C1 segment of cervical spinal cord (tissue), 14 donors: ENCODE results near the gene S100A3.
"Not testable (repeated sequence)": the region's sequence is repeated elsewhere in the genome, so short reads cannot be mapped to it uniquely, and the experiment has no call there.

ENCODE experiments used
- DNase-seq, 14 donors: peaks; one replicate each; lab custom pipeline; 2025; lab: John Stamatoyannopoulos, UW

The S100A3 gene

DNA sequence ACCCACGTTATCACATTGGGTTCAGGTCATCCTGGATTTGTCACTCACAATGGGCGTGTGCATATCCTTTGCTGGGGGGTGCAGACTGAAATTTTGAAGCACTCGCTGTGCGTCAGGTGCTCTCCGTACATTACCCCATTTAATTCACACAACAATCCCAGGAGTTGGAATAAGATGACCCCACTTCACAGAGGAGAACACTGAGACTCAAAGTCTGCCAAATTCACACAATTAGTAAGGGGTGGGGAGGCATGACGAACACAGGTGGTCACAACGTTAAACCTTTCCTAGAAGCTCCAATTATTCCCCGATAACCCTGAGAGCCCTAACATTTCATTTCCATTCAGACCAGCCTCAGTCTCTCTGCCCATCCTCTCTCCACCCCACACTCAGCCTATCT is 20.4 kb upstream of the S100A3 start:
- DNase-seq, result no peak

DNA sequence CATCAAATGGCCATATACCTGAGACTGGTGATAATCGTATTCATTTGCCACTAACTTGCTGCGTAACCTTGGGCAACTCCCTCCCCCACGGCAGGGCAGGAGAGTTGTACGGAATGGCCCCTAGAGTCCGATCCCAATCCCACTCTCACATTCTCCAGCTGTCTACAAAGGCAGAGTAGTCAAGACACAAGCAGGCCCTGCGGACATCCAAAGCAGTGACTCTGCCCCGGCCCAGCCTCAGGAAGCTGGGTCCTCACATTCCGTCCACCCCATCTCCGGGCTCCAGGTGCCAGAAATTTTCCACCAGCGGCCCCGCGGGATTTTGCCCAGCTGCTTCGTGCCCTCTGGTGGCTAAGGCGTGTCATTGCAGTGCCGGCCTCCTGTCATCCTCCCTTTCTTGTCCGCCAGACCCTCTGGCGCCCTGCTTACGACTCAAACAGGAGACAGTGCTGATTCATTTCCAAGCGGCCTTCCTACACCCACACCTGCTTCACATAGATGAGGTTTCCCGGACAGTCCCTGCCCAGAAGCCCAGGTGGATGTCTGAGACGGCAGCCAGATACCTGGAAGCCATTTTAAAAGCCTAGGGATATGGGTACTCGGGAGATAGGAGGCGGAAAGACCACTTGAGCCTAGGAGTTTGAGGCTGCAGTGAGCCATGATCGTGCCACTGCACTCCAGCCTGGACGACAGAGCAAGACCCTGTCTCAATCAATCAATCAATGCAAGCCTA is 19.5 kb upstream of the S100A3 start:
- peak in 13 of 14 donors; percentile 24 to 85 (median 73) for DNase-seq

DNA sequence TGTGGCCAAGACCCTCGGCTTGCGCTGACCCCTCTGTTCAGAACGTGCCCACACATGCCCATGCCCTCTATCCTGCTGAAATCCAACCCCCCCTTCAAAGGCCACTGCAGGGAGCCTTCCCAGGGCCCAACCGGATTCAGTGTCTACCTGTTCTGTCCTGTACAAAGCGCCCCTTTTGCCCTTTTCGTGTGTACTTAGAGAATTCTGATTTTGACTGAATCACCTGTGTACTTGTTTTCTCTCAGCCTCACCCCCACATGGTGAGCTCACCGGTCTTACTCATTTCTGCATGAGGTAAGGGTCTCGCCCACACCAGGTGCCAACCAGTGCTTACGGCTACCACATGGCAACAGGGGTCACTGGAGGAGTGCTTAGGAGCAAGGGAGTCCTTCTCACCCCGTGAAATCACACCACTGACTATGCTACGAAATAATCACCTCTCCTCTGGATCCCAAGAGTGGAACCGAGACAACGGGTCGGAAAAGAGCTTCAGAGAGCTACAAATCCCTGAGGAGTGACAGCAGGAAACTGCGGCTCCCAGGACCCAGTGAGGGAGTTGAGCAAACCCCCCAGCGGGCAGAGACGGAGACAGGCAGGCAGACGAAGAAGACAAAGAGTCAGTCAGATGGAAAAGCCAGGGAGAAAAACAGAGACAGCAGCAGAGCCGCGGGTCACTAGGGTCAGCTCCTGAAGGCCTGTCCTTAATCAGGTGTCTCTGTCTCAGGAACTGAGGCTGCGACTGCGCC is 18.7 kb upstream of the S100A3 start:
- DNase-seq, result peak in 1 of 14 donors; percentile 51

DNA sequence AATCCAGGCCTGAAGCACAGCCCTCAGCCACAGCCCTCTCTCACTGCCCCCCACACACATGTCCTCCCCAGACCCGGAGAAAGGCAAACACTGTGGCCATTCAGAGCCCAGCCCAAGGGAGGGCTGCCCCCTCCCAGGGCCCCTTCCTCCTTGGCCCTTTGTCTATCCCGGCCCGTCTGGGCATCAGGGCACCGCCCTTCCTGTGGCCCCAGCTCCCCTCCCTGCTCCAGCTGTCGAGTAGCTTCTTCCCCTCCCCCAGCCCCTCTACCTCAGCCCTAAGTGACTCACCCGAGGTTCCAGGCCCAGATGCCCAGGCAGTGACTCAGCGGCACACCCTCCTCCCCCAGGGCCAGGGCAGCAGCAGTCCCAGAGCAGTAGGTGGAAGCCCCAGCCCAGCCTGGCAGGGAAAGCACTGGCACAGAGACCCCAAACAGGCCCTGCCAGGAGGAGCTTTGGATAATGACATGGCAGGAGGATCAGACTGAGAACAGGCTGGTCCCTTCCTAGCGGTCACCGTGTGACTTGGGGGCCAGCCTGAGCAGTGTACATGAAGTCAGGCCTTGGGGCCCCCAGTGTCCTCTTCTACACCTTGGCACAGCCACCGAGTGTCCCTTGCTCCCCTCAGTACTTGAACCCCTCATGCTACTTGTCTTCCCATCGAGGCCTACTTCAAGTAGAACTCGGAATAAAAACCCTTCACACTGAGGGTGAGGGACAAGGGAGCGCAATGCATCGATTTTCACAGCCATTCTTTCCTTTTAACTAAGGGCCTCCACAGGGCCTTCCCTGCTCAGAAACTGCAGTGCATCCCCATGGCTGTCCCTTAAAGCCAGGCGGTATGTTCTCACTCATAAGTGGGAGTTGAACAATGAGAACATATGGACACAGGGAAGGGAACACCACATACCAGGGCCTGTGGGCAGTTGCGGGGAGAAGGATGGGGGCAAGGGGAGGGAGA is 17.6 kb upstream of the S100A3 start:
- DNase-seq, result peak in 10 of 14 donors; percentile 14 to 93 (median 50)

DNA sequence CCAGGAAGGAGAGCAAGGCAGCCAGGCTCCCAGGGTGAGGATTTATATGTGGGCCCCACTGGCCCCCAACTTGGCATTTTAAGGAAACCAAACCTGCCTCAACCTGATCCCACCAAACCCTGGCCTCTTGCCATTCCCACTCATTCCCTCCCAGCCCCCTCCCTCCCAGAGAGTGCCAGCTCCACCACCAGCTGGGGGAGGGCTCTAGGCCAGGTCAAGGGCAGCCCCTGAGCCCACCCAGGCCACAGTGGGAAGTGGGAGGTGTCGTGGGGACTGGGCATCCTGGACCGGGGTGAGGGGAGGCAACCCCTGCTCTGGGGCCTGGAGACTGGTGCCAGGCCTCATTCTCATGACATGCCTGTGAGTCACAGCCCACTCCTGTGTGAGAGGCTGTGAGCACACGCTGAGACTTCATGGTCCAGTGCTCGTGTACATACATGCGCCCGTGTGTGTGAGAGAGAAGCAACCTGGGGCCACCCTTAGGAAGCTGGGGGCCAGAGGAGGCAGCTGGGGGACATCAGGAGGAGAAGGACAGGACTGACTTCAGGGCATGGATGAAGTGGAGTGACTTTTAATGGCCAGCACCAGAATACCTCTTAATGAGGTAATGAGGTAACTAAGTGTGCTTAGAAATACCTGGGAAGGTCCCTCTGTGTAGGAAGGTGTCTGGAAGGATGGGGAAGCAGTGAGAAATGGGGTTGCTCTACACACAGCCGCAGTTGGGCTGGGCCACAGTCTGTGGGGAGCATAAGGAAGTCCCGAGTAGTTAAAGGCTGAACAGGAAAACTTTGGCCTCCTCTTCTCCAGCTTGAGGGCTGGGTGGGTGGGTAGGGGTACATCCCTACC is 16.7 kb upstream of the S100A3 start, which contains the start of gene S100A2:
Gene S100A2 (minus strand): TSS at position 316 of the 846 bp plus-strand sequence. CDS start 1,967 bp downstream, outside the sequence.
- DNase-seq, result peak in 1 of 14 donors; percentile 30

DNA sequence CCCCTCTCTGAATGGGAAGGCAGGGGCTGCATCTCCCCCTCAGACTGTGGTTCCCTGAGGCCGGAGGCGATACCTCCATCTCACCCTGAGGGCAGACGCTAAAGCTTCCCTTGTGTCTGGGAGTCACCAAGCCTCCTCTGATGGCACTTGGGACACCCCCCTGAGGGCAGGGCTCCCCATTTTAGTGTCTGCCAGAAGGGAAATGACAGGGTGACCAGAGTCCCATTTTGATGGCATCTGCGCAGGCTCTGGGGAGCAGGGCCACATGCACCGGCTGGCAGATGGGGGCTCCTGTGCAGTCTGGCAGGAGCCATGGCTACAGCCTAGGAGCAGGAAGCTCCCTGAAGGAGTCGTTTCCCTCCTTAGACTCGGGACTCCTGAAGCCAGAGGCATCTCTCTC is 14.9 kb upstream of the S100A3 start:
- no peak for DNase-seq

DNA sequence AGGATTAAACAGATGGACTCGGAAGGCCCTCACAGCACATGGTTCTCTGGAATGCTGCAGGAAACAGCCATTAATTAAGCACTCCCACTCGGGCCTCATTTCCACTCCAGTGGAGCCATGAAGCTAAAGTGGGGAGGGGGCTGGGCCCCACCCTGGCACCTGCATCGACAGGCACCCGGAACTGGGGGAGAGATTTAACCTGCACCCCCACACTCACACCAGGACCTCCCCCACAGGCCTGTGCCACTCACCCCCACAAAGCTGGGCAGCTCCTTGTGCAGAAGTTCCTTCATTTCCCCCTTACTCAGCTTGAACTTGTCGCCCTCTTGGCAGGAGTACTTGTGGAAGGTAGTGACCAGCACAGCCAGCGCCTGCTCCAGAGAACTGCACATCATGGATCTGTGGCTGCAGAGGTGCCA is 14.4 kb upstream of the S100A3 start:
- no peak for DNase-seq

DNA sequence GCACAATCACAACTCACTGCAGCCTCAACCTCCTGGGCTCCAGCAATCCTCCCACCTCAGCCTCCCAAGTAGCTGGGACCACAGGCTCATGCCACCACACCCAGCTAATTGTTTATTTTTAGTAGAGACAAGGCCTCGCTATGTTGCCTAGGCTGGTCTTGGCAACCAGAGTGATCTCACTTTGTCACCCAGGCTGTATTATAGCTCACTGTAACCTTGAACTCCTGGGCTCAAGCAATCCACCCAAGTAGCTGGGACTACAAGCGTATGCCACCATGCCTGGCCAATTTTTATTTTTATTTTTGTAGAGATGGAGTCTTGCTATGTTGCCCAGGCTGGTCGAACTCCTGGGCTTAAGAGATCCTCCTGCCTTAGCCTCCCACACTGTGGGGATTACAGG is 13.0 kb upstream of the S100A3 start:
- not testable (repeated sequence) for DNase-seq

DNA sequence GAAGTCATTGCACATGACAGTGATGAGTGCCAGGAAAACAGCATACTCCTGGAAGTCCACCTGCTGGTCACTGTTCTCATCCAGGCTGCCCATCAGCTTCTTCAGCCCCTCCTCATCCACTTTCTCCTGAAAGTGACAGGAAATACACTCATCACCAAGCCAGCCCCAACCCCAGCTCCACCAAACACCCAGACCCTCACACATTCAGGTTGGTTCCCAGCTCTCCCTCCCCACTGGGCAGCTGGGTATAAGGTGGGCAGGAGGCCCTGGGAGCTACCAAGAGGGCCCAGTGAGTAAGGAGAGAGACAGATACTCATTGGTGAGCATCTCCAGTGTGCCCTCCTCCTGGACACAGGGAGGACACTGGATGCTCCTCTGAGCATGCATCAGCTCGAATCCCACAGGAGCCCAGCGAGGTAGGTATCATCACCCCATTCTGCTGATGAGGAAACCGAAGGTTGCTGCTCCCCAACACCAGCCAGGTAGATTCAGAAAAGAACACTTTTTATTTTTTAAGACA is 12.5 kb upstream of the S100A3 start:
- no peak for DNase-seq

DNA sequence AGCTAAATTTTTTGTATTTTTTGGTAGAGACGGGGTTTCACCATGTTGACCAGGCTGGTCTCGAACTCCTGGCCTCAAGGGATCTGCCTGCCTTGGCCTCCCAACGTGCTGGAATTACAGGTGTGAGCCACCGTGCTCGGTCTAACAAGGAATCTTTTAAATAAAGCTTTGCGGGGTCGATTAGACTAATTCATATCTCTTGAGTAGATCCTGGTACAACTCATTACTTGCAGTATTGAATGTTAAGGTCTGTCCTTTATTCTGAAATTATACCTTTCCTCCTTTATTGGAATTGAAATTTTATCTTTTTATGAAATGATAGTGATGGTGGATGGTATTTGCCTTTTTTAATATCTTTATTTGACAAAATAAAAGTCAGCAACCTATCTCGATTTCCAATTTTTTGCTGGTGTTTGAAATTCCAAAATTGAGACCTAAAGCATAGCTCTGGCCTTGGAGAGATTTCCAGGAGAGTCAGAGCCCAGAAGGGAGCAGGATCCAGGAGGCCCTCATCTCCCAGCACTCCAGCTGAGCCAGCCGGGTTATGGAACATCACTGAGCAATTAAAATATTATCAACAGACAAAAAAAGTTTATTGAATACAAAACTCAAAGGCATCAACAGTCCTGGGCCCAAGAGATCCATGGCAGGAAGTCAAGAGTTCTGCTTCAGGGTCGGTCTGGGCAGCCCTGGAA is 11.9 kb upstream of the S100A3 start:
- no peak for DNase-seq

DNA sequence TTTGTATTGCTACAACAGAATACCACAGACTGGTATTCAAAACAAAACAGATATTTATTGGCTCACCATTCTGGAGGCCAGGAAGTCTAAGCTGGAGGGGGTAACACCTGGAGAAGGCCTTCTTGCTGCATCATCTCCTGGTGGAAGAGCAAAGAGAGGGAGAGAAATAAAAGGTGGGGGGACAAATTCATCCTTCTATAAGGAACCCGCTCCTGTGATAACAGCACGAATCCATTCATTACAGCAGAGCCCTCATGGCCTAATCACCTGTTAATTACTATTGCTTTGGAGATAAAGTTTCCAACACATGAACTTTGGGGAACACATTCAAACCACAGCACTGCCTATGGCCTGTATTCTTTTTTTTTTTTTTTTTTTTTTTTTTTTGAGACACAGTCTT is 11.2 kb upstream of the S100A3 start:
- DNase-seq, result no peak

DNA sequence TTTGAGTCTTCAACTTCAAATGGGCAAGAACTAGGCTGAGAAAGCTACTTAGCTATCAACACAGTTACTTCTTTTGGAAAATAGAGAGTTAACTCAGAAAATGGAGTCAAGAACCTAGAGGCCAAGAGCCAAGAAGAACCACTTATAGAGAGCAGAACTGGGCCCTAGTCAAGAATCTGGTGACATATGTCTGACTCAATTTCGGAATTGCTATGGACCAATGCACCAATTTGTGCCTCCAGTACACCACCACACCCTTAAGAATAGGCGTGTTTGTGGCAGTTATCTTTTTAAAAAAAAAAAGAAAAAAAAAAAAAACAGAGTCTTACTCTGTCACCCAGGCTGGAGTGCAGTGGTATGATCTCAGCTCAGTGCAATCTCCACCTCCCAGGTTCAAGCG is 8.8 kb upstream of the S100A3 start:
- DNase-seq, result no peak

DNA sequence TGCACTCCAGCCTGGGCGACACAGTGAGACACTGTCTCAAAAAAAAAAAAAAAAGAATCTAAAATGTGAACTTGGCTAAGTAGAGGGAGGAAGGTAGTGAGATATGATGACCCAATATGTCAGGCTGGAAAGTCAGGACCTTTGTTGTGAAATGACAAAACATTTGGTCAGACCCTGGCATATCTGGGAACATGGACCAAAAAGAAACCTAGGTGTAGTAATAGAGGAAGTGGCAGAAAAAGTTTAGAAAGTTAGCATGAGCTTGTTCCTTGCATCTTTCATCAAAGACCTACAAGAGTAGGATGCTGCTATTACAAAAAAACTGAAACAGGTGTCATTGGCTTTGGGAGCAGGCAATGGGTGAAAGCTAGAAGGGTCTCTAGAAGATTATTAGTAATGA is 7.3 kb upstream of the S100A3 start:
- no peak for DNase-seq

DNA sequence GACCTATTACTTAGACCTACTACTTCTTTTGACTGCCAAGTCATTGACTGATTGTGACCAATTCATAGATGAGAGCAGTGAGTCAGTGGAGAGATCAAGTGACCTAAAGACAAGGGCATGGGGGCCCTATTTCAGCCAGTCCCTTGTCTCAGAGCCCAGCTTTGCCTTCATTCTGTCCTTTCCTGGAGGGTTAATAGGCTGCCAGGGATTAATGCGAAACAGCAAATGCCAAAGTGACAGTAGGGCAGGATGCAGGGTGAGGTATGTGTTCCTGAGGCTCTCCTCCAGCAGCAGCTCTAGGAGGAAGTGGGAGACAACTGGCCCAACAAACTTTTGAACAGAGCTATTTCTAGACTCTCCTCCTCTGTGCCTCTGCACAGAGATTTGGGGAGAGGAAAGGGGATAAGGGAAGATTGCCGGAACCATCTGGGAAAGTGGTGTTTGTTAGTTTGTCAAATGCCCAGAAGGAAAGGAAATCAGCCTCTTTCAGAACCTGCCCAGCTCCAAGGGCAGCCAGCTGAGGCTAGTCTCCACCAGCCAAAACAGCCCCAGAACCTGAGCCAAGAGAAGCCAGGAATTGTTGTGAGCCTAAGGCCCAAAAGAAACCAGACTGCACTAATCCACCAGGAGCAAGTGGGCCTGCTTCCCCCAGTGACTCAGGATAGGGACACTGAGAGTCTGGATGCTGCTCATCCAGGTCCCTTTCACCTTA is 4.9 kb upstream of the S100A3 start:
- DNase-seq, result peak in 3 of 14 donors; percentile 5 to 48 (median 15)

DNA sequence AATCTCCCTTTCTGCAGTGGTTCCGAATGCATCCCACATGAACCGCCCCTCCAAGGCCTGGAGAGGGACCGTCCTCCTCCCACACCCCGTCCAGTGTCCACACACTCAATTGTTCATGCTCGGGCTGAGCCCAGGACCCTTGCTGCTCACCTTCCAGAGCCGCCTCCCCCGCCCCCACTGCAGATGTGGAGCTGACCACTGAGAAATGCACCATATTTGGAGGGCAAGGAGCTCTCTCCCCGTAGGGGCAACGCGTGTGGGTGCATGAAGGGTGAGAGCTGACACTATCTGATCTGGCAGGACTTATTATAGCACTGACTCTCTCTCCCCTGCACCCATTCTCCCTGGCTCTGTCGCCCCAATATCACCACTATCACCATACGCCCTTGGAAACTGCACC is 4.0 kb upstream of the S100A3 start:
- no peak for DNase-seq

DNA sequence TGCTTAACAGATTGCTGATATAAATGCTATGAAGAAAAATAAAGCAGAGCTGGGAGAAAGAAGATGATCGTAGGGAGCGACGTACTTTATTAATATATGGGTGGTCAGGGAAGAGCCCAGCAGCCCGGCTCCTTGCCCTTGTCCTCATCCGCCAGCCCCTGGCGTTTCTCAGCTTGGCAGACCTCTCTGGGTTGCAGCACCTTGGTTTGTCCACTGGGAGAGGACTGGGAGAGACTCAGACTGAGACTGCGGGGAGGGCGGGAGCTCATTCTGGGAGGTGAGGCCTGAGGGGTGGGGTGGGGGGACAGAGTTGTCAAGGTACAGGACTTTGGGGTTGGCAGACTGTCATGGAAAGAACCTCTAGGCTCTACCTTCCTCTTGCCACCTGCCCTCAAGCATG is 3.3 kb upstream of the S100A3 start:
- no peak for DNase-seq

DNA sequence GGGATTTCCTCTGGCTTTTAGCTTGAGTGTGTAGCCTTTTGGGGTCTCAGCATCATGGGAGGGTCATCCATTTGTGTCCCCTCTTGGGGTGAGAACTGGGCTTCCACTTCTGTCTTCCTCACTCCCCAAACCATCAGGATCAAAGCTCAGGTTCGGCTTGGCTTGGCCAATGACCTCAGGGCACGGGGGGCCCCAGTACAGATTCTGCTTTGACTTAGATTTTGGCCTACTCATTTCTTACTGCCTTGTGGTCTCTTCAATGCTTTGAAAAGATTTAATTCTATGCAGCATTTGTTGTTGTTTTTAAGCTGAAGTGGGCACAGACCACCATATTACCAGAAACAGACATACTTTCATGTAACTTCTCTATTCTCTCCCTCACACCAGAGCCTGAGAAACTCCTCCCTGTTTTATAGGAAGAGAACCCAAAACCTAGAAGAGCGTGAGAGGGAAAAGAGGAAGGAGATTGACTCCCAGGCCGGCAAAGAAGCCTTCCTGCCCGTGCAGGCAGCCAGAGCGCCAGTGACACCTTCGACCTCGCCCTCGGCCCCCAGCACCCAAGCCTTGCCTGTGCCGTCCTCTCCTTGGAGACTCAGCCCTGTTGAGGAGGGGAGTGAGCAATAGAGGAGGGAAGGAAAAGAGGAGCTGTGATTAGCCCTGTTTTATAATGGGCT is 1.9 kb upstream of the S100A3 start:
- DNase-seq, result no peak

DNA sequence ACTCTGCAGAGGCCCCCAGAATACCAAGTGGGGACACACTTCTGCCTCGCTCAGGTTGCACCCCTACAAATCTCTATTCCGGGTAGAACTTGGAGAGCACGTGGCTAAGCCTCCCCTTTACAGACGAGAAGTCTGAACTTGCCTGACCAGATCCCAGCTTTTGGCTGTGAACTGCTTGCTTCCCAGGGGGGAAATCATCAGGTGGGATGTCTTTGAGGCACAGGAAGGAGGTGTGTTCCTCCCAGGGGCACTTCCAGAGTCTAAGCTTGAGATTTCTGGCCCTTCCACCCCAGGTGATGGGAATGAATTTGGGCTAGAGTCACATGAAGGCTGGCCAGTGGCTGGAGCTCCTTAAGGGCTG is 1.3 kb upstream of the S100A3 start:
- DNase-seq, result peak in 1 of 14 donors; percentile 43
